HEK293T (cell line): ENCODE data around the gene FOXJ2.

ENCODE experiments used
- ARNT ChIP-seq: fragments of 450-650 bp; IDR thresholded peaks from 2 replicates; pipeline ENCODE4 v1.6.1; 2017; ENCODE audit warnings: mild to moderate bottlenecking
- BHLHE40 ChIP-seq: fragments of 450-650 bp; IDR thresholded peaks from 2 replicates; pipeline ENCODE4 v1.6.1; 2016; ENCODE audit warnings: mild to moderate bottlenecking, moderate library complexity, borderline replicate concordance
- HDGF ChIP-seq: fragments of 450-650 bp; IDR thresholded peaks from 2 replicates; pipeline ENCODE4 v1.6.1; 2017; ENCODE audit warnings: antibody characterized with exemption, borderline replicate concordance
- LEF1 ChIP-seq: fragments of 450-650 bp; IDR thresholded peaks from 2 replicates; pipeline ENCODE4 v1.6.1; 2017; ENCODE audit warnings: mild to moderate bottlenecking, borderline replicate concordance
- SUZ12 ChIP-seq: fragments of 450-650 bp; IDR thresholded peaks from 2 replicates; pipeline ENCODE4 v1.6.1; 2016; ENCODE audit warnings: mild to moderate bottlenecking
- TARDBP ChIP-seq: fragments of 450-650 bp; IDR thresholded peaks from 2 replicates; pipeline ENCODE4 v1.6.1; 2016

- no peak for TF ChIP-seq SUZ12
- TF ChIP-seq TARDBP: no peak
- TF ChIP-seq LEF1: no peak
- TF ChIP-seq BHLHE40: no peak
- no peak for TF ChIP-seq ARNT
- no peak for TF ChIP-seq HDGF
These were observed 659 bp upstream of the FOXJ2 start for GRCh38 chr12:8031872-8032241.
